Trophoblast cell (in vitro differentiated cells and primary cell): ENCODE data around the gene C6orf141.
A peak's percentile ranks its signal among the peaks of the same experiment; 100 is the strongest.

ENCODE experiments used
- DNase-seq, 2 donors: peaks; one replicate each; pipeline ENCODE4 v3.0.0-alpha.2; 2016
- H2AFZ ChIP-seq: 2 replicates; pipeline ENCODE4 v1.6.1; 2013; ENCODE audit warnings: low read length, moderate library complexity, mild to moderate bottlenecking; ENCODE audit not compliant: insufficient read depth, poor library complexity
- H2AK5ac ChIP-seq: 2 replicates; pipeline ENCODE4 v1.6.1; 2013; ENCODE audit warnings: mild to moderate bottlenecking, low read length
- H2BK120ac ChIP-seq: 2 replicates; pipeline ENCODE4 v1.6.1; 2013; ENCODE audit warnings: low read length, mild to moderate bottlenecking, moderate library complexity; ENCODE audit not compliant: insufficient read depth, poor library complexity
- H2BK12ac ChIP-seq: 2 replicates; pipeline ENCODE4 v1.6.1; 2013; ENCODE audit warnings: mild to moderate bottlenecking, low read length, moderate library complexity
- H2BK5ac ChIP-seq: 2 replicates; pipeline ENCODE4 v1.6.1; 2013; ENCODE audit warnings: low read length, low read depth, moderate library complexity, mild to moderate bottlenecking; ENCODE audit not compliant: poor library complexity
- H3K14ac ChIP-seq: 2 replicates; pipeline ENCODE4 v1.6.1; 2013; ENCODE audit warnings: mild to moderate bottlenecking, low read length
- H3K18ac ChIP-seq: 2 replicates; pipeline ENCODE4 v1.6.1; 2013; ENCODE audit warnings: mild to moderate bottlenecking, low read length
- H3K23ac ChIP-seq: 2 replicates; pipeline ENCODE4 v1.6.1; 2013; ENCODE audit warnings: low read length
- H3K27ac ChIP-seq: 2 replicates; pipeline ENCODE4 v1.5.1; 2013; ENCODE audit warnings: low read depth, mild to moderate bottlenecking, inconsistent platforms, low read length, moderate library complexity
- H3K27me3 ChIP-seq: 2 replicates; pipeline ENCODE4 v1.6.1; 2013; ENCODE audit warnings: inconsistent platforms, mild to moderate bottlenecking, low read length, moderate library complexity; ENCODE audit not compliant: insufficient read depth
- H3K36me3 ChIP-seq, 2 experiments: 1 replicate in 1 of 2; 2 replicates in 1 of 2; pipeline ENCODE4 v1.6.1; 2013; ENCODE audit warnings: low read length in 2 of 2, mild to moderate bottlenecking in 2 of 2, moderate library complexity in 1 of 2; ENCODE audit not compliant: insufficient read depth in 2 of 2, control insufficient read depth in 1 of 2
- H3K4ac ChIP-seq: 2 replicates; pipeline ENCODE4 v1.6.1; 2013; ENCODE audit warnings: low read depth, mild to moderate bottlenecking, low read length, moderate library complexity
- H3K4me1 ChIP-seq, 2 experiments: 1 replicate in 1 of 2; 2 replicates in 1 of 2; pipeline ENCODE4 v1.6.1; 2013; ENCODE audit warnings: low read length in 2 of 2, mild to moderate bottlenecking in 2 of 2, moderate library complexity in 1 of 2; ENCODE audit not compliant: insufficient read depth in 2 of 2, control insufficient read depth in 1 of 2
- H3K4me2 ChIP-seq: 2 replicates; pipeline ENCODE4 v1.6.1; 2013; ENCODE audit warnings: inconsistent platforms, mild to moderate bottlenecking, low read length, moderate library complexity
- H3K4me3 ChIP-seq: 2 replicates; pipeline ENCODE4 v1.5.1; 2013; ENCODE audit warnings: mild to moderate bottlenecking, low read depth, low read length, inconsistent platforms
- H3K79me1 ChIP-seq: one replicate; pipeline ENCODE4 v1.6.1; 2013; ENCODE audit warnings: low read length
- H3K79me2 ChIP-seq: 2 replicates; pipeline ENCODE4 v1.6.1; 2013; ENCODE audit warnings: low read length, mild to moderate bottlenecking; ENCODE audit not compliant: control insufficient read depth, insufficient read depth, poor library complexity
- H3K9ac ChIP-seq: 2 replicates; pipeline ENCODE4 v1.6.1; 2013; ENCODE audit warnings: mild to moderate bottlenecking, low read length
- H3K9me3 ChIP-seq: 2 replicates; pipeline ENCODE4 v1.6.1; 2013; ENCODE audit warnings: low read depth, mild to moderate bottlenecking, control low read depth, inconsistent platforms, low read length; ENCODE audit not compliant: insufficient read depth
- H4K12ac ChIP-seq: 2 replicates; pipeline ENCODE4 v1.6.1; 2013; ENCODE audit warnings: low read depth, mild to moderate bottlenecking, low read length, moderate library complexity
- H4K8ac ChIP-seq: 2 replicates; pipeline ENCODE4 v1.6.1; 2013; ENCODE audit warnings: low read depth, mild to moderate bottlenecking, low read length, moderate library complexity
- H4K91ac ChIP-seq: one replicate; pipeline ENCODE4 v1.6.1; 2013; ENCODE audit warnings: low read depth, mild to moderate bottlenecking, low read length, moderate library complexity
- WGBS: extraction: QIAGEN DNeasy Blood & Tissue Kit; methylation state at CpG from one replicate; pipeline ENCODE4 v1.1.7; 2013; ENCODE audit warnings: missing lambda C conversion rate; ENCODE audit not compliant: insufficient read length, insufficient coverage; ENCODE audit errors: extremely low coverage; 5-methylcytosine and 5-hydroxymethylcytosine counted together

C6orf141 gene

GRCh38 chr6:49565261-49565660 is 14.8 kb downstream of the C6orf141 start:
- Histone ChIP-seq H4K12ac (no peak overlapping the region), H2BK120ac (no peak overlapping the region), H3K18ac (no peak overlapping the region), H3K4ac (no peak overlapping the region), H3K27me3 (no peaks in the 10 kb centered on the region), H2AK5ac (no peak overlapping the region), H2BK12ac (no peak overlapping the region), H4K8ac (no peak overlapping the region), H3K27ac (no peak overlapping the region), H3K36me3 (no peaks in the 10 kb centered on the region), H3K4me3 (no peak overlapping the region), H2BK5ac (no peak overlapping the region), H3K23ac (no peak overlapping the region), H2AFZ (no peak overlapping the region), H3K4me1 (peaks cover 2 to 5% of the 10 kb centered on the region in 2 experiments), H4K91ac (no peak overlapping the region), H3K9ac (no peak overlapping the region), H3K79me2 (no peaks in the 10 kb centered on the region), H3K4me2 (no peak overlapping the region), H3K79me1 (no peaks in the 10 kb centered on the region), H3K9me3 (no peaks in the 10 kb centered on the region), H3K14ac (no peak overlapping the region)
- DNase-seq: no peak
- no CpG with 5 or more reads among the region's 2 CpGs for WGBS

GRCh38 chr6:49565855-49566254 is 15.4 kb downstream of the C6orf141 start:
- no peak overlapping the region for H3K18ac ChIP-seq
- no peak overlapping the region for H3K4me3 ChIP-seq
- H2AFZ ChIP-seq: no peak overlapping the region
- no peak overlapping the region for H3K27ac ChIP-seq
- DNase-seq: no peak
- H2BK5ac ChIP-seq: no peak overlapping the region
- no peak overlapping the region for H2BK120ac ChIP-seq
- no peak overlapping the region for H3K23ac ChIP-seq
- WGBS: no CpG with 5 or more reads among the region's 10 CpGs
- no peak overlapping the region for H3K14ac ChIP-seq
- H3K4ac ChIP-seq: no peak overlapping the region
- no peak overlapping the region for H2AK5ac ChIP-seq
- H2BK12ac ChIP-seq: no peak overlapping the region
- H3K4me2 ChIP-seq: no peak overlapping the region
- H3K9ac ChIP-seq: peak overlapping the region; percentile 50
- H4K12ac ChIP-seq: no peak overlapping the region
- no peaks in the 10 kb centered on the region for H3K27me3 ChIP-seq
- H4K8ac ChIP-seq: no peak overlapping the region
- no peaks in the 10 kb centered on the region for H3K79me2 ChIP-seq
- H4K91ac ChIP-seq: no peak overlapping the region
- peaks cover 2 to 5% of the 10 kb centered on the region in 2 experiments for H3K4me1 ChIP-seq
- H3K36me3 ChIP-seq: no peaks in the 10 kb centered on the region
- H3K79me1 ChIP-seq: no peaks in the 10 kb centered on the region
- H3K9me3 ChIP-seq: no peaks in the 10 kb centered on the region

GRCh38 chr6:49570474-49571079 is 20.1 kb downstream of the C6orf141 start:
- Histone ChIP-seq H3K79me2 (no peaks in the 10 kb centered on the region), H3K79me1 (no peaks in the 10 kb centered on the region), H3K27me3 (no peaks in the 10 kb centered on the region), H3K4me2 (no peak overlapping the region), H2BK120ac (no peak overlapping the region), H3K4ac (no peak overlapping the region), H4K91ac (no peak overlapping the region), H2BK12ac (no peak overlapping the region), H3K9me3 (no peaks in the 10 kb centered on the region), H3K14ac (no peak overlapping the region), H2BK5ac (no peak overlapping the region), H4K8ac (no peak overlapping the region), H3K27ac (no peak overlapping the region), H3K18ac (no peak overlapping the region), H4K12ac (no peak overlapping the region), H2AFZ (no peak overlapping the region), H2AK5ac (no peak overlapping the region), H3K4me1 (peaks cover 2 to 4% of the 10 kb centered on the region in 2 experiments), H3K23ac (no peak overlapping the region), H3K9ac (no peak overlapping the region), H3K4me3 (no peak overlapping the region), H3K36me3 (no peaks in the 10 kb centered on the region)
- DNase-seq: no peak
- WGBS: no CpG with 5 or more reads among the region's 6 CpGs

- Histone ChIP-seq H3K4me3 (no peak overlapping the region), H4K12ac (no peak overlapping the region), H3K79me1 (no peaks in the 10 kb centered on the region), H2AFZ (no peak overlapping the region), H3K9ac (no peak overlapping the region), H2BK12ac (no peak overlapping the region), H2AK5ac (no peak overlapping the region), H3K9me3 (peaks cover 2% of the 10 kb centered on the region), H2BK120ac (no peak overlapping the region), H3K79me2 (no peaks in the 10 kb centered on the region), H4K91ac (no peak overlapping the region), H3K4ac (no peak overlapping the region), H2BK5ac (no peak overlapping the region), H3K23ac (no peak overlapping the region), H3K4me1 (no peaks in the 10 kb centered on the region), H3K14ac (no peak overlapping the region), H3K4me2 (no peak overlapping the region), H3K27me3 (no peaks in the 10 kb centered on the region), H3K36me3 (no peaks in the 10 kb centered on the region), H4K8ac (no peak overlapping the region), H3K27ac (no peak overlapping the region), H3K18ac (no peak overlapping the region)
- no CpG with 5 or more reads among the region's 1 CpG for WGBS
- DNase-seq: no peak
These were observed 26.1 kb downstream of the C6orf141 start for GRCh38 chr6:49576618-49577017.
